GM12865 (cell line): ENCODE data around the gene SDSL.

ENCODE experiments used
- DNase-seq: peaks from one replicate; pipeline ENCODE4 v3.0.0; 2010; ENCODE audit warnings: low read depth
- H3K4me3 ChIP-seq: 2 replicates; pipeline ENCODE4 v1.5.1; 2011; ENCODE audit warnings: mild to moderate bottlenecking, low read depth, low read length, control low read depth
- CTCF ChIP-seq: IDR thresholded peaks from 2 replicates; pipeline ENCODE4 v1.5.1; 2011; ENCODE audit warnings: low read length, control low read depth, low read depth, inconsistent platforms; ENCODE audit not compliant: insufficient read depth; ENCODE audit errors: missing control alignments

Gene SDSL

DNA sequence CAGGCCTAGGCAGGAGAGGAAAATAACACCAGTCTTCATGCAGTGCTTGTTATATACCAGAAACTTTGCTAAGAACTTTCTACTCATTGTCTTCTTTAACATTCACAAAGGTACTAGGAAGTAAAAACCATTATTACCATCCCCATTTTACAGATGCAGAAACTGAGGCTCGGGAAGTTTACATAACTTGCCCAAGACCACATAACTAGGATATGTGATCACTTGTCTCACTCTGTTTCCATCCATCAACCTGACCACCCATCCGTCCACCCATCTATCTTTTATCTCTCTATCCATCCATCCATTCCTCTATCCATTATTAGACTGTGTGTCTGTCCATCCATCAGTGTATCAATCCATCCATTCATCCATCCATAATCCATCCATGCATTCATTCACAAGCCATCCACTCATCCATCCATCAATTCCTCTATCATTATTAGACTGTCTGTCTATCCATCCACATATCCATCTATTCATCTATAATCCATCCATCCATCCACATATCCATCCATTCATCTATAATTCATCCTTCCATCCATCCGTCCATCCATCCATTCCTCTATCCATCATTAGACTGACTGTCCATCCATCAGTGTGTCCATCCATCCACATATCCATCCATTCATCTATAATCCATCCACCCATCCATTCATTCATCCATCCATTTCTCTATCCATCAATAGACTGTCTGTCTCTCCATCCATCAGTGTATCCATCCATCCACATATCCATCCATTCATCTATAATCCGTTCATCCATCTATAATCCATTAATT, 16.5 kb downstream of the SDSL start:
- no peak for TF ChIP-seq CTCF
- H3K4me3 ChIP-seq = no peak overlapping the region
- DNase-seq = no peak

- H3K4me3 ChIP-seq = no peak overlapping the region
- TF ChIP-seq CTCF = no peak
- no peak for DNase-seq
Measured at GRCh38 chr12:113439301-113439597, 17.1 kb downstream of the SDSL start.

- no peak overlapping the region for H3K4me3 ChIP-seq
- no peak for DNase-seq
- TF ChIP-seq CTCF = peak; percentile 68
Measured at GRCh38 chr12:113439606-113440030, 17.4 kb downstream of the SDSL start.

- DNase-seq = no peak
- no peak overlapping the region for H3K4me3 ChIP-seq
- TF ChIP-seq CTCF = no peak
Measured at GRCh38 chr12:113440336-113440735, 18.2 kb downstream of the SDSL start.

DNA sequence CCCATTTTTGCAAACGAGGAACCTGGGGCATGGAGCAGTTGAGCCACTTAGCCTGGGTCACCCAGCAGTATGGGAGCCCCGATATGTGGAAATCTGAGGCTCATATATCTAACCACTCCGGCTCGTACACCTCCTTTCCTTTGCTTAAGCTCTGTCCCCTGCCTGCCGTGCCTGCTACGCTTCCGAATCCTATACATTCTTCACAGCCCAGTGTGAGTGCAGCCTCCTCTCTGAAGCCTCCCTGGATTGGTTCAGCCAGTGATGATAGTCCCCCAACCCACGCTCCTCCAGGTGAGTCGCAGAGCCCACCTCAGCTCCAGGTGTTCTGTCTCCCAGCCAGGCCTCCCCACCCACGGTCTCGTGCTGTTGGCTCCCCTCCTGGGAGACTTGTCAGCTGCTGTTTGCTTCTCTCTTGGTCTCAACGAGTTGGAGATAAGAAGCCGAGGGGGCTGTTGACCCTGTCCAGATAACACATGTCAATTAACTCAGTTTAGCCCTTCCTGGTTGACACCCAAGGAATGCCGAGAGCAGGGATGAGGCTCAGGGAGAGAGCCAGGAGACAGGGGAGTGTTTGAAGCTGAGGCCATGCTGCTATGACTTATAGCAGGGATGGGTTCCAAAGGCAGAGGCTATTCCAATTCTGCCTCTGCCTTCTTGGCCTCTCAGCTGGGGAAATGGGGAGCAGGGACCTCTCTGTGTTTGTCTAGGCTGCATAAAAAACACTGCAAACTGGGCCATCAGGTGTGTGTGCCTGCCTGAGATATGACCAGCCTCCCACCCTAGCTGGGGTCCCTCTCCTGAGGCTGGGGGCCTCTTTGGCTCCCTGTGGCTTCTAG, 19.0 kb downstream of the SDSL start:
- TF ChIP-seq CTCF = no peak
- DNase-seq = no peak
- H3K4me3 ChIP-seq = no peak overlapping the region

GRCh38 chr12:113443030-113443539, 20.9 kb downstream of the SDSL start:
- TF ChIP-seq CTCF = no peak
- DNase-seq = no peak
- no peak overlapping the region for H3K4me3 ChIP-seq
